ENCODE results near the gene ZNF787. TPM values are rescaled to one million over a fixed set of nuclear protein-coding genes. Genes with fewer than 3 reads are reported as not detected.

ZNF787 gene
- total RNA-seq, 2 donors from 2014 or later: 6.0 to 11.8 TPM

GRCh38 chr19:56105090-56105701, 15.9 kb downstream of the ZNF787 start:
- Histone ChIP-seq H3K36me3 (peaks cover 16% of the 10 kb centered on the region), H3K4me3 (no peak overlapping the region), H3K9me3 (no peaks in the 10 kb centered on the region), H3K4me1 (peaks cover 0 to 54% of the 10 kb centered on the region in 2 donors), H3K27me3 (no peaks in the 10 kb centered on the region), H3K27ac (peak overlapping the region; percentile 1 to 38)
- TF ChIP-seq CTCF (IDR thresholded peaks at IDR 0.05): peak; percentile 43 to 83
- DNase-seq (ENCODE audit: low spot score): peak; percentile 81

GRCh38 chr19:56104423-56104822, 16.7 kb downstream of the ZNF787 start:
- Histone ChIP-seq H3K36me3 (peaks cover 16% of the 10 kb centered on the region), H3K4me3 (no peak overlapping the region), H3K9me3 (no peaks in the 10 kb centered on the region), H3K4me1 (peaks cover 0 to 46% of the 10 kb centered on the region in 2 donors), H3K27ac (peak overlapping the region in 1 of 2 donors; percentile 38), H3K27me3 (no peaks in the 10 kb centered on the region)
- no peak for TF ChIP-seq CTCF (IDR thresholded peaks at IDR 0.05)
- DNase-seq (ENCODE audit: low spot score): no peak

GRCh38 chr19:56103027-56103614, 18.0 kb downstream of the ZNF787 start:
- no peak for TF ChIP-seq CTCF (IDR thresholded peaks at IDR 0.05)
- Histone ChIP-seq H3K9me3 (no peaks in the 10 kb centered on the region), H3K27me3 (no peaks in the 10 kb centered on the region), H3K27ac (no peak overlapping the region), H3K4me3 (no peak overlapping the region), H3K36me3 (peaks cover 16% of the 10 kb centered on the region), H3K4me1 (peaks cover 0 to 33% of the 10 kb centered on the region in 2 donors)
- DNase-seq (ENCODE audit: low spot score): no peak

GRCh38 chr19:56101746-56102535, 19.2 kb downstream of the ZNF787 start:
- no peak for TF ChIP-seq CTCF (IDR thresholded peaks at IDR 0.05)
- Histone ChIP-seq H3K4me3 (no peak overlapping the region), H3K27ac (no peak overlapping the region), H3K4me1 (peaks cover 0 to 32% of the 10 kb centered on the region in 2 donors), H3K36me3 (peaks cover 16% of the 10 kb centered on the region), H3K9me3 (no peaks in the 10 kb centered on the region), H3K27me3 (no peaks in the 10 kb centered on the region)
- no peak for DNase-seq (ENCODE audit: low spot score)

- H3K36me3 ChIP-seq: peaks cover 16% of the 10 kb centered on the region
Measured at GRCh38 chr19:56101095-56101494, 20.0 kb downstream of the ZNF787 start.

More at GRCh38 chr19:56101095-56101494, 20.0 kb downstream of the ZNF787 start:
- Histone ChIP-seq H3K4me3 (no peak overlapping the region), H3K9me3 (no peaks in the 10 kb centered on the region), H3K27me3 (no peaks in the 10 kb centered on the region), H3K4me1 (peaks cover 0 to 32% of the 10 kb centered on the region in 2 donors), H3K27ac (no peak overlapping the region)
- DNase-seq (ENCODE audit: low spot score): no peak
- TF ChIP-seq CTCF (IDR thresholded peaks at IDR 0.05): no peak
